ENCODE results near the gene IPCEF1. TPM values are rescaled to one million over a fixed set of nuclear protein-coding genes. Genes with fewer than 3 reads are reported as not detected.

The IPCEF1 gene
- polyA plus RNA-seq, 2 donors: 0.35 to 0.65 TPM

DNA sequence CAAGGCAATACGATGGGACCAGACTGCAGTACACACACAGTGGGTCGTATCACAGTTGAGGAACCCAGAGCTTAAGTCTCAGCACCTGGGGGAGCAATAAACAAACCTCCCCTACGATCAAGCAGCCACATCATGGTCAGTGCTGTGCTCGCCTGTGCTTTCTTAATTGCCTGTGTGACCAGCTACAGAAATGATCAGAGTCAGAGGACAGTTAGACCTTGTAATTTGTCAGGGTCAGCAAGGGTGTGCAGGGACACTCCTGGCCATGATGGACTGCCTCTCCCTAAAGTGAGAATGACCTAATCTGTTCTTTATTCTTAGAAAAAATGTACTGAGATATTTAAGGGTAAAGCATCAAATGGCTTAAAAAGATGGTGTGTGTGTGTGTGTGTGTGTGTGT is 239.1 kb downstream of the IPCEF1 start:
- 60 to 74% methylated on average over 4 of the region's 4 CpGs for WGBS, 2 donors
- H3K9me3 ChIP-seq (ENCODE audit: control insufficient read depth in 2 of 2, insufficient read depth in 1 of 2, low read depth in 1 of 2, low read length in 1 of 2): no peaks in the 10 kb centered on the region
- H3K4me1 ChIP-seq (ENCODE audit: control insufficient read depth in 2 of 2, insufficient read depth in 2 of 2, low read length in 1 of 2): no peaks in the 10 kb centered on the region
- H3K4me3 ChIP-seq (ENCODE audit: low read depth in 1 of 2, low read length in 2 of 2): no peak overlapping the region
- H3K27me3 ChIP-seq (ENCODE audit: control insufficient read depth in 1 of 2, insufficient read depth in 2 of 2, low read length in 2 of 2): no peaks in the 10 kb centered on the region
- no peak overlapping the region for H3K27ac ChIP-seq (ENCODE audit: low read depth in 2 of 2, low read length in 1 of 2)
- H3K36me3 ChIP-seq (ENCODE audit: control insufficient read depth in 2 of 2, insufficient read depth in 2 of 2, low read length in 1 of 2): no peaks in the 10 kb centered on the region

- 70 to 74% methylated on average over 3 of the region's 3 CpGs for WGBS, 2 donors
Observed at GRCh38 chr6:154113392-154113791, 243.2 kb downstream of the IPCEF1 start.

DNA sequence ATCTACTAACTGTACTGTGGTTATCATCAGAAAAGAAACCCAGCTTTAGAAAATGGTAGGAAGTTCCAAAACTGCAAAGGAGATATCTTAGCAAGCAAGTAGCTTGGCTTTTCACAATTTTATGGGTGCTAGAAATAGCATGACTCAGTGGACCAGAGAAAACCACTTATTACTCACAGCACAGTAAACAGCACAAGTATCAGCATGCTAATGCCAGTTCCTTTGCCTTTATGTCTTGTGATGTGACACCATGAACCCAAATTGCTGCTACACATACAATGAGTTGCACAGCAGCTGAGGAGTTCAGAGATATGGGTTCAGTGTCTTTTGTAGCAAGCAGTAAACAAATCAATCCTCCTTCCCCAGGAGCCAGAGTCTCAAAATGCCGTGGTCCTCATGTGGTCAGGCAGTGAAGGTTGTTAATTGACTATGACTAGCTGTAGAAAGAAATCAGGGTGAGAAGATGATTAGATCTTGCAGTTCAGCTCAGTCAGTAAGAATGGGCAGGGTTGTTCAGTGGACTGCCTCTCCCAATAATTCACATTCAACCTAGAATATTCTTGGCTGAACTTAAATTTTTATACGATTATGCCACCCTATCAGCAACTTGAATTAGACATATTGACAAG is 244.3 kb downstream of the IPCEF1 start:
- no peaks in the 10 kb centered on the region for H3K27me3 ChIP-seq (ENCODE audit: control insufficient read depth in 1 of 2, insufficient read depth in 2 of 2, low read length in 2 of 2)
- H3K4me1 ChIP-seq (ENCODE audit: control insufficient read depth in 2 of 2, insufficient read depth in 2 of 2, low read length in 1 of 2): no peaks in the 10 kb centered on the region
- no peaks in the 10 kb centered on the region for H3K36me3 ChIP-seq (ENCODE audit: control insufficient read depth in 2 of 2, insufficient read depth in 2 of 2, low read length in 1 of 2)
- no peak overlapping the region for H3K4me3 ChIP-seq (ENCODE audit: low read depth in 1 of 2, low read length in 2 of 2)
- peak overlapping the region in 1 of 2 donors; percentile 7 for H3K27ac ChIP-seq (ENCODE audit: low read depth in 2 of 2, low read length in 1 of 2)
- H3K9me3 ChIP-seq (ENCODE audit: control insufficient read depth in 2 of 2, insufficient read depth in 1 of 2, low read depth in 1 of 2, low read length in 1 of 2): no peaks in the 10 kb centered on the region
- WGBS, 2 donors: 74 to 81% methylated on average over 2 of the region's 2 CpGs

More at GRCh38 chr6:154113392-154113791, 243.2 kb downstream of the IPCEF1 start:
- H3K27ac ChIP-seq (ENCODE audit: low read depth in 2 of 2, low read length in 1 of 2): no peak overlapping the region
- no peak overlapping the region for H3K4me3 ChIP-seq (ENCODE audit: low read depth in 1 of 2, low read length in 2 of 2)
- no peaks in the 10 kb centered on the region for H3K4me1 ChIP-seq (ENCODE audit: control insufficient read depth in 2 of 2, insufficient read depth in 2 of 2, low read length in 1 of 2)
- no peaks in the 10 kb centered on the region for H3K36me3 ChIP-seq (ENCODE audit: control insufficient read depth in 2 of 2, insufficient read depth in 2 of 2, low read length in 1 of 2)
- no peaks in the 10 kb centered on the region for H3K27me3 ChIP-seq (ENCODE audit: control insufficient read depth in 1 of 2, insufficient read depth in 2 of 2, low read length in 2 of 2)
- no peaks in the 10 kb centered on the region for H3K9me3 ChIP-seq (ENCODE audit: control insufficient read depth in 2 of 2, insufficient read depth in 1 of 2, low read depth in 1 of 2, low read length in 1 of 2)

GRCh38 chr6:154111025-154111424 is 245.6 kb downstream of the IPCEF1 start:
- 46 to 71% methylated on average over 1 of the region's 1 CpG for WGBS, 2 donors
- Histone ChIP-seq H3K27me3 (ENCODE audit: control insufficient read depth in 1 of 2, insufficient read depth in 2 of 2, low read length in 2 of 2) (no peaks in the 10 kb centered on the region), H3K36me3 (ENCODE audit: control insufficient read depth in 2 of 2, insufficient read depth in 2 of 2, low read length in 1 of 2) (no peaks in the 10 kb centered on the region), H3K4me3 (ENCODE audit: low read depth in 1 of 2, low read length in 2 of 2) (no peak overlapping the region), H3K4me1 (ENCODE audit: control insufficient read depth in 2 of 2, insufficient read depth in 2 of 2, low read length in 1 of 2) (no peaks in the 10 kb centered on the region), H3K27ac (ENCODE audit: low read depth in 2 of 2, low read length in 1 of 2) (no peak overlapping the region), H3K9me3 (ENCODE audit: control insufficient read depth in 2 of 2, insufficient read depth in 1 of 2, low read depth in 1 of 2, low read length in 1 of 2) (no peaks in the 10 kb centered on the region)

DNA sequence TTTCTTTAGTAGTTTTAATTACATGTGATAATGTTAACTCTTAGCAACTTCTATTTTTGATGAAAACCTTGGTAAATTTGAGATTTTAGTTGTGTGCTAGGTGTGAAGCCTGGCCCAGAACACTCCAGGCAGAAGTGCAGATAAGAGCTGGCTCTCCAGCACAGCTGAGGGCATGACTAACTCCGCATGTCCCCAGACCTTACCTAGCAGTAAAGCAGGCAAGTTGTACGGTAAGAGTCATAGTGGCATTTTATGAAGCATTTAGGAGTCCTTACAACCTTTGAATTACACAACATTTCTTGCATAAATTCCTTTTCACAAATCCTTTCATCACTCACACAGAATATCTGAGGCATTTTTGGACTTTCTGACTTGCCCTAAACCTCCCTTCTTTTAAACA is 250.4 kb downstream of the IPCEF1 start:
- H3K27ac ChIP-seq (ENCODE audit: low read depth in 2 of 2, low read length in 1 of 2): no peak overlapping the region
- no peak overlapping the region for H3K4me3 ChIP-seq (ENCODE audit: low read depth in 1 of 2, low read length in 2 of 2)
- H3K36me3 ChIP-seq (ENCODE audit: control insufficient read depth in 2 of 2, insufficient read depth in 2 of 2, low read length in 1 of 2): no peaks in the 10 kb centered on the region
- H3K9me3 ChIP-seq (ENCODE audit: control insufficient read depth in 2 of 2, insufficient read depth in 1 of 2, low read depth in 1 of 2, low read length in 1 of 2): no peaks in the 10 kb centered on the region
- no peaks in the 10 kb centered on the region for H3K4me1 ChIP-seq (ENCODE audit: control insufficient read depth in 2 of 2, insufficient read depth in 2 of 2, low read length in 1 of 2)
- no peaks in the 10 kb centered on the region for H3K27me3 ChIP-seq (ENCODE audit: control insufficient read depth in 1 of 2, insufficient read depth in 2 of 2, low read length in 2 of 2)
- WGBS, 2 donors: 93 to 96% methylated on average over 2 of the region's 2 CpGs

Other genes starting within 250 kb of the IPCEF1 start
- gene CNKSR3, start 153.9 kb upstream of the IPCEF1 start, polyA plus RNA-seq: 10 to 100 TPM; 12.0 to 12.9 TPM

Measured in esophagus (tissue), 2 donors.